Activated CD4-positive, CD25-positive, alpha-beta regulatory T cell treated with anti-CD3 and anti-CD28 coated beads, Interleukin-2, amount 50 U/mL, for 24 hours (primary cell): ENCODE data around the gene PTPN23.
"Not testable (repeated sequence)": the region's sequence is repeated elsewhere in the genome, so short reads cannot be mapped to it uniquely, and the experiment has no call there.

Experiments
- ATAC-seq, 2 donors: fragments of 150-1000 bp; cut with Tn5 transposase; one replicate each; pipeline ENCODE4 v1.10.0; 2021; ENCODE audit warnings: mild to moderate bottlenecking in 1 of 2, moderate library complexity in 1 of 2

Gene PTPN23, protein sequence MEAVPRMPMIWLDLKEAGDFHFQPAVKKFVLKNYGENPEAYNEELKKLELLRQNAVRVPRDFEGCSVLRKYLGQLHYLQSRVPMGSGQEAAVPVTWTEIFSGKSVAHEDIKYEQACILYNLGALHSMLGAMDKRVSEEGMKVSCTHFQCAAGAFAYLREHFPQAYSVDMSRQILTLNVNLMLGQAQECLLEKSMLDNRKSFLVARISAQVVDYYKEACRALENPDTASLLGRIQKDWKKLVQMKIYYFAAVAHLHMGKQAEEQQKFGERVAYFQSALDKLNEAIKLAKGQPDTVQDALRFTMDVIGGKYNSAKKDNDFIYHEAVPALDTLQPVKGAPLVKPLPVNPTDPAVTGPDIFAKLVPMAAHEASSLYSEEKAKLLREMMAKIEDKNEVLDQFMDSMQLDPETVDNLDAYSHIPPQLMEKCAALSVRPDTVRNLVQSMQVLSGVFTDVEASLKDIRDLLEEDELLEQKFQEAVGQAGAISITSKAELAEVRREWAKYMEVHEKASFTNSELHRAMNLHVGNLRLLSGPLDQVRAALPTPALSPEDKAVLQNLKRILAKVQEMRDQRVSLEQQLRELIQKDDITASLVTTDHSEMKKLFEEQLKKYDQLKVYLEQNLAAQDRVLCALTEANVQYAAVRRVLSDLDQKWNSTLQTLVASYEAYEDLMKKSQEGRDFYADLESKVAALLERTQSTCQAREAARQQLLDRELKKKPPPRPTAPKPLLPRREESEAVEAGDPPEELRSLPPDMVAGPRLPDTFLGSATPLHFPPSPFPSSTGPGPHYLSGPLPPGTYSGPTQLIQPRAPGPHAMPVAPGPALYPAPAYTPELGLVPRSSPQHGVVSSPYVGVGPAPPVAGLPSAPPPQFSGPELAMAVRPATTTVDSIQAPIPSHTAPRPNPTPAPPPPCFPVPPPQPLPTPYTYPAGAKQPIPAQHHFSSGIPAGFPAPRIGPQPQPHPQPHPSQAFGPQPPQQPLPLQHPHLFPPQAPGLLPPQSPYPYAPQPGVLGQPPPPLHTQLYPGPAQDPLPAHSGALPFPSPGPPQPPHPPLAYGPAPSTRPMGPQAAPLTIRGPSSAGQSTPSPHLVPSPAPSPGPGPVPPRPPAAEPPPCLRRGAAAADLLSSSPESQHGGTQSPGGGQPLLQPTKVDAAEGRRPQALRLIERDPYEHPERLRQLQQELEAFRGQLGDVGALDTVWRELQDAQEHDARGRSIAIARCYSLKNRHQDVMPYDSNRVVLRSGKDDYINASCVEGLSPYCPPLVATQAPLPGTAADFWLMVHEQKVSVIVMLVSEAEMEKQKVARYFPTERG (N-terminal part only)

DNA sequence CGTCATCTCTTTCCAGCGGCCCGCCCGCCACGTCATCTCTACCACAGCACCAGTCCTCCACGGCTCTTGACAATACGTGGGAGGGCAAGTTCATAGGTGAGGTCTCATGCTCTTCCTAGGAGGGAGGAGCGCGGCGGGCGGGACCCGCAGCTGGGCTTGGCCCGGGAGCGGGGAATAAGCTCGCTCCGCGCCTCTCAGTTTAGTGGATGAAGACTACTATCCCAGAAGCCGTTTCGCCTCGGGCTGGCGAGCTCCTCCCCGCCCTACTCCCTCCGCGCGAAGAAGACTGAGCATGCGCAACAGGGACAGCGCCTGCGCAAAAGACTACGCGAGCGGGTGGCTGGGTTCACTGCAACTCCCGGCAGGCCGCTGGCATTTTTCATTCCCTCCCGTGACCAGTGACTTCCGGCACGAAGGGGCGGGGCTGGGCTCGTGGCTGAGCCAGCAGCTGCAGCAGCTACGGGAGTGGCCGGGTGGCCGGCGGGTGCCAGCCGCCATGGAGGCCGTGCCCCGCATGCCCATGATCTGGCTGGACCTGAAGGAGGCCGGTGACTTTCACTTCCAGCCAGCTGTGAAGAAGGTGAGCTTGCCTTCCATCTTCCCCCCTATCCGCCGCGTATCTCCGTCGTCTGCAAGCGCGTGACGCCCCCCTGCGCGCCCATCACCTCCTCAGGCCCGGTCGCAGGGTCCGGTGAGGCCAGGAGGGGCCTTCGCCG is at the start of gene PTPN23:
Gene PTPN23 (plus strand): TSS at position 421 of the 716 bp plus-strand sequence. CDS start 76 bp downstream, at position 497.
- peak; percentile 82 to 83 for ATAC-seq

DNA sequence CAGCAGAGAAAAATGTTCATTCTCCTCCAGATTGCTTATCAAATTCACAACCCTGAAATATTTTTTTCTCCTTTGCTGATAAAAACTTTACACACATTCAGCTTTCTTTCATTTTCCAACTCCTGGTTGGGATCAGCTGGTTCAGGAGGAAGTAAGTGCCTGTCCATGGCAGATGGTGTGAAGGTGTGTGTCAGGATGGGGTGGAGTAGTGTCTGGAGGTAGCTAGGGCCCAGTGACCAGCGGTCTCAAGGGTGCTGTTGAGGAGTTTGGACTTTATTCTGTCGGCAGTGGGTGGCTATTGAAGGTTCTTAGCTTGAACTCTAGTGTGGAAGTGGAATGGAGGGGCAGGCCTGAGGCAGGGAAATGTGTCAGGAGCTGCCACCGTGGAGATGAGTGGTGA is 46.9 kb upstream of the PTPN23 start:
- no peak for ATAC-seq

DNA sequence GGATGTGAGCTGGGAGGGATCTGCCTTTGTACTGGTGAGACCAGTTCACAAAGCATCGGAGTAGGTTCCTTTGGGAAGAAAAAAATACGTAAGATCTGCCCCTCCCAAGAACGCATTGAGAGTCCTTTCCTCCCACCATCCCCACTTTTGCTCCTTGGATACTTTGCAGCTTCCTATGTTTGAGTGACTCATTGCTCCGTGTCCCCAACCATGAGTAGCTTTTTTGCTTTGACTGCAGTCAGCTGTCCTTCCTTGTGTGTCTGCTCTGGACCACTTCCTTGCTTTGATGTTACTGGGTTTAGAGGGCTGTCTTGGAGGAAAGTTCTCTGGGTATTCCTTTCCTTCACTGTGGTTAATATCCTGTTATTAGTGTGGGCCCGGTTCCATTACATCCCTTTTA is 43.2 kb upstream of the PTPN23 start:
- ATAC-seq: no peak

DNA sequence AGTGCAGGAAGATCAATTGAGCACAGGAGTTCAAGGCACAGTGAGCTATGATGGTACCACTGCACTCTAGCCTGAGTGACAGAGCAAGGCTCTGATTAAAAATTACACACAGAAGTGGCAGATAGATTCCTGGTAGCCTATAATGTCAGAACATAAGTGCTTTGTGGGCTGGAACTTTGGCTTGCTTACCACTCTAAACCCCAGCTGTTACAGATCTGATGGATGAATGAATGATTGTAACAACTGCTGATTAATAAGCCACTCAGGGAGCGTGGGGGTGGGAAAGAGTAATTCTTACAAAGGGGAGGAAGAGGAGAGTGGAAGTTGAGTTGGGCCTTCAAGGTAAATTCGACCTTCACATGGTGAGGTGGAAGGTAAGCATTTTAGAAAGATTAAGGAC is 40.9 kb upstream of the PTPN23 start:
- no peak for ATAC-seq

DNA sequence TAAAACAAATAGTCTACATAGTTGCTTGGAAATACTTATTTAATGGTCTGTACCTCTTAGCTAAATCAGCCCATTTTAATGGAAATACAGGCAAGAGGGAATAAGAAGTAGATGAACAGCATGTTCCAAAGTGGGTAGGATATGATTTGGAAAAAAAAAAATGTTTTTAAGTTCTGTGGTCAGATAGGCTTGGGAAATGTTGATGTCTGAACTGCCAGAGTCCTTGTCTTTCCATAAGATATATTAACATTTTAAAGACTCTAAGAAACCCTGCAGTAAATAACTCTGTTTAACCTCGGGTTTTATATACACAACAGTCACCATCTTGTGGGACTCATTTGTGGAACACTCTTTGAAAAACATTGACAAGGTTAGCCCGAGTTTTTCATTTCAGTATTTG is 40.0 kb upstream of the PTPN23 start:
- no peak for ATAC-seq

DNA sequence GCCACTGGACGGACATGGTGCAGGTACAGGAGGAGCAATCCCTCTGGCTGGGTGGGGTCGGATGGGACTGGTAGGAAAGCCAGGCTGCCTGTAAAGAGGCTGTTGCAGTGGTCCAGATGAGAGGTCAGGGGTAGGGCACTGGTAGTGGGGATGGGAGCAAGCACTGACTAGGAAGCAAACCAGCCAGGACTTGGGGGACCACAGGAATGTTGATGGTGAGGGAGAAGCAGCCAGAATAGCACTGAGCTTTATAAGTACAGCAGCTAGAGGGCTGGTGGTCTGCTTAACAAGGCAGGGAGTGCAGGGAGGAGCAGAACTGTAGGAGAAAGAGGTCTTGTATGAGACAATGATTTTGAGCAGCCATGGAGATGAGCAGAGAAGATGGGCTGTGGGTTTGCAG is 38.7 kb upstream of the PTPN23 start:
- ATAC-seq: no peak

DNA sequence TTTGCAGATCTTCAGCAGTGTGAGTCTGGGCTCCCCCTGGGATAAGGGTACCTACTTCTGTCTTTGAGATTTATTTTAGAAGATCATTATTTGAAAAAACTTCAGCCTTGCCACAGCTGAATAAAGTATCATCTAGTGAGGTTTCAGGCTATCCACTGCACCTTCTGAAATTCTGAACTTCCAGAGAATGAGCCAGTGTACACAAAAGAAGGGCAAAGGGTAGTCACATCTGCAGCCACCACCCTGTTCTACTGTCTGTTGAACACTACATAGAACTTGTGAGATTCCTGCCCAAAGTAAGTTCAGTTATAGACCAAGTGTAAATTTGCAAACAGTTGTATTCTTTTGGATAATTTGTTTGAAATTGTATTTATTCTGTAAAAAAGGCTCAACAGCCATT is 38.0 kb upstream of the PTPN23 start:
- no peak for ATAC-seq

DNA sequence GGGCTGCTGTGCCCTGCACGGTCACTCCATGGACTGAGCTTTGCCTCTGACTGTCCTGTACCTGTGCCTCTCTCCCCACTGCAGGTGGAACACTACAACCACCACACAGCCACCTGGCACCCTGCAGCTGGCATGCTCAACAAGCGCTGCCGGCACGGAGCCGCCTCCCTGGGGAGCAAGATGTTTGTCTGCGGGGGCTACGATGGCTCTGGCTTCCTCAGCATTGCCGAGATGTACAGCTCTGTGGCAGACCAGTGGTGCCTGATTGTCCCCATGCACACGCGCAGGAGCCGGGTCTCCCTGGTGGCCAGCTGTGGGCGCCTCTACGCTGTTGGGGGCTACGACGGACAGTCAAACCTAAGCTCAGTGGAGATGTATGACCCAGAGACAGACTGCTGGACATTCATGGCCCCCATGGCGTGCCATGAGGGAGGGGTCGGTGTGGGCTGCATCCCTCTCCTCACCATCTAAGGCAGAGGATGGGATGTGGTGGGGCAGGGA is 37.3 kb upstream of the PTPN23 start:
- no peak for ATAC-seq

DNA sequence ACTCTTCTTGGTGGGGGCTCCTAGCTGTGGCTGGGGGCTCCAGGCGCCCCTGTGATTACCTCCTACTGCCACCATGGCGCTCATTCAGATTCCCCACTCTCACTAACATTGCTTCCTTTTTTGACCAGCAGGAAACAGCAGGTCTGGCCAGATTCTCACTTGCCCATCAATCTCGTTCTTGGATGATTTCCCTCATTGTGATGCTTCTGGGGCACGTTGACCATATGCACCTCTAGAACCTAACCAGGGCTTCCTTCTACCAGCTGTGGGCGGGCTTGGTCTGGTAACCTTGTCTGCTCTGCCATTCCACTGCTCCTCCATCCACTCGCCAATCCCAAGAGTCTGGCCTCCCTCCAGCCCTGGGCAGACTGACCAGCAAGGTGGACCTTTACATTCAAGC is 35.9 kb upstream of the PTPN23 start:
- no peak for ATAC-seq

DNA sequence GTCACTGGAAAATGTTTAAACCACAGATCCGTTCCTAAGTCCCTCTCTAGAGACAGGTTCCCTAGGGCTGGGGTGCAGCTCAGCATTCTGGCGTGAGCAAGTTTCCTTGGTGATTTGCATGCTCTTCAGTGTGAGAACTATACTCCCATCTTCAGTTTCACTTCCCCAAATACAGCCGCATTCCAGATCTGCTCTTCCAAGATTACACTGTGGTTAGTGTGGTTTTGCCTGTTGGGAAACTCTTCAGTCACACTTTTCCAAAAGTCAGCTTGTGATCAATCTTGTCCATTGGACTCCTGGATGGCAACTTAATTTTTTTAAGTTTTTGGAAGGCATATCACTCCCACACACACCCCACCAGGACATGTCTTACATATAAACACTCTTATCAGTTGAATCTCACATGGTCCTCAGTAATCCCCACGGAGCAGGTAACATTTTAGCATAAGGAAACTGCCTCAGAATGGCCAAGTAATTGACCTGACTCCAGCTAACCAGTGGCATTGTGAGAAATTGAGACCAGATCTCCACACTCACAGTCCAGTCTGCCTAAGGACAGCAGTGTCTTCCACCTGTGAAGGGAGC is 33.5 kb upstream of the PTPN23 start:
- no peak for ATAC-seq

DNA sequence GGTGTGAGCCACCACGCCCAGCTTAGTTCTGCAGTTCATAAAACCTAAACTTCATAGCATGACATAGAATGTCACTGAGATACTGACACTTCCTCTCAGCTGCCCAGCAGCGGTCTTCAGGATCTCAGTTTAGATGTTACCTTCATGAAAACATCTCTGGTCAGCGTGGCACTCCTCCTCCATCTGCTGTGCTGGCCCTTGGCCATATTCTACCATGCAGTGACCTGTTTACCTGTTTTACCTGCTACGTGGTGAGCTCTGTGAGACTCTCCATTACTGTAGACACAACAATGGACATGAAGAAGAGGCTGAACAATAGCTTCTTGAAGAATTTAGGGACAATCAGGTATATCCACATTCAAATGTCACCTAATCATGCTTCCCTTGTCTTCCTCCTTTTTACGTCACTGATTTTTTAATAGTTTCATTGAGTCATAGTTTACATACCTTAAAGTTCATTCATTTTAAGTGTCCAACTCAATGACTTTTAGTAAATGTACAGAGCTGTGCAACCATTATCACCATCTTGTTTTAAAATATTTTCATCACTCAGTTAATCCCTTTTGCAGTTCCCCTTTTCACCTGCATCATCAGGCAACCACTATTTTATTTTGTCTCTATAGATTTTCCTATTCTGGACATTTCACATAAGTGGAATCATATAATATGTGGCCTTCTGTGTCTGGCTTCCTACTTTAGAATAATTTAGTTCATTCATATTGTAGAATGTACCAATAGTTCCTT is 32.2 kb upstream of the PTPN23 start:
- no peak for ATAC-seq

DNA sequence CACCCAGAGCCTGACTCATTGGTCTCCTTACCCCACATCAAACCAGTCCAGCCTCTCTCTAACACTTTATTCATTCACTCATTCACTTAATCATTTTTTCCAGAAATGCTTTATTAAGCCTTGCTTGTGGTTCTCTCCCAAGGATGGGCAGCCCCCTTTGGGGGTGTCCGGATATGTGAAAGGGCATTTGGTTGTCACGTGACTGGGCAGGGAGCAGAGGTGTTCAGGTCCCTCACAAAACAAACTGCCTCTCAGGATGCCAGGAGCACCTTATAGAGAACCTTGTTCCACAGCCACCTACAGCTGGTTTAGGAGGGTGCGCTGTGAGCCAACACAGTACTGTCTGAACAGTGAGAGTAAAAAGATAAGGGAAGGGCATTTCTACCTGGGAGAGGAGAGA is 25.8 kb upstream of the PTPN23 start:
- no peak for ATAC-seq

DNA sequence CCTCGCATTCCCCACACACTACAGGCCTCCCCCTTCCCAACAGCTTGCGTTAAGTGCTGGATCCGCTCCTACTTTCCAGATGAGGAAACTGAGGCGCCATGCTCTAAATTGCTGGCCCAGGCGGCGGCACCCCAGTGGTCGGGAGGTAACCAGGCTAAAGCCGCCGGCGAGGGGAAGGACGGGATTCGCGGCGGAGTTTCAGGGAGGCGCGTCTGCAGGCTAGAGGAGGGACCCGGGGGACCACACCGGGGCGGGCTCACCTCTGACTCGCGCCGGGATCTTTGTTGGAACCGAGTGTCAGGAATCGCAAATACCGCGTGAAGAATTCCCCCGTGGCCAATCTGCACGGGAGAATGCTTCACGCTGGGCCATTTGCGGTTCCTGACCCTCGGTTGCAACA is 24.6 kb upstream of the PTPN23 start:
- ATAC-seq: no peak

DNA sequence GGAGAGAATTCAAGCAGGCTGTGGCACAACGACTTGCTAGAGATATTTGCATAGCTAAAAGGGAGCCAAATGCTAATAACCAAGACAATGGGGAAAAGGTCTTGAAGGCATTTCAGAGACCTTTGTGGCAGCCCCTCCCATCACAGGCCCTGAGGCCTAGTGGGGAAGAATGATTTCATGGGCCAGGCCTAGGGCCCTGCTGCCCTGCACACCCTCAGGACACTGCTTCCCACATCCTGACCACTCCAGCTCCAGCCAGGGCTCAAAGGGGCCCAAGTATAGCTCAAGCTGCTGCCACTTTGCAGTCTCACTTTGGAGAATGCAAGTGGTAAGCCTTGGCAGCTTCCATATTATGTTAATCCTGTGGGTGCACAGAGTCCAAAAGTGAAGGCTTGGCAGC is 21.5 kb upstream of the PTPN23 start:
- ATAC-seq: no peak

DNA sequence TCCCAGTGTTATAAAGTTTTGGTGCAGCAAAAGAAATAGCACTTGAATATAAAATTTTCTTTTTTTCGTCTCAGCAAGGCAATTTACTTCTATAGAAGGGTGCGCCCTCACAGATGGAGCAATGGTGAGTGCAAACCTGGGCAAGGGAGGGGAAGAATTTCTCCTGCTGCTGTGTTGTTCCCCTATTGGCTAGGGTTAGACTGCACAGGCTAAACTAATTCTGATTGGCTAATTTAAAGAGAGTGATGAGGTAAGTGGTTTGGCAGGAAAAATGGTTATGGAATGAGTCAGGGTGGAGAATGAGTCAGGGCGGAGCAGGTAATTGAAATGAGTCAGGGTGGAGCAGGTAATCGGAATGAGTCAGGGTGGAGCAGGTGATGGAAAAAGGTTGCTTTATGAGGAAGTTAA is 20.7 kb upstream of the PTPN23 start:
- peak; percentile 44 to 56 for ATAC-seq

DNA sequence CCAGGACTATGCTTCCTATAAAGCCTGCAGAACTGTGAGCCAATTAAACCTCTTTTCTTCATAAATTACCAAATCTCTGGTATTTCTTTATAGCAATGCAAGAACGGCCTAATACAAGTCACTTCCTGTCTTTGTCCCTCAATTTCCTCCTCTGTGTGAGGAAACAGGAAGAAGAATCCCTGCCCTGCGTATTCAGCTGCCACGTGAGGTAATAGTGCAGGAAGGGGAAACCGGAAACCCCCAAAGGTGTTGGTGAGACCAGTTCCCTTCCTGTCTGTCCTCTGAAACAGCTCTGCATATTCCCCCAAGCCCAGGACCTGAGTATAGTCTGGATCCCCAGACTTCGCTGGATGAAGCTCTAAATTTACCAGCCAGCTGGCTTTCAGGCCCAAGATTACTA is 18.1 kb upstream of the PTPN23 start:
- ATAC-seq: peak in 1 of 2 donors; percentile 24

DNA sequence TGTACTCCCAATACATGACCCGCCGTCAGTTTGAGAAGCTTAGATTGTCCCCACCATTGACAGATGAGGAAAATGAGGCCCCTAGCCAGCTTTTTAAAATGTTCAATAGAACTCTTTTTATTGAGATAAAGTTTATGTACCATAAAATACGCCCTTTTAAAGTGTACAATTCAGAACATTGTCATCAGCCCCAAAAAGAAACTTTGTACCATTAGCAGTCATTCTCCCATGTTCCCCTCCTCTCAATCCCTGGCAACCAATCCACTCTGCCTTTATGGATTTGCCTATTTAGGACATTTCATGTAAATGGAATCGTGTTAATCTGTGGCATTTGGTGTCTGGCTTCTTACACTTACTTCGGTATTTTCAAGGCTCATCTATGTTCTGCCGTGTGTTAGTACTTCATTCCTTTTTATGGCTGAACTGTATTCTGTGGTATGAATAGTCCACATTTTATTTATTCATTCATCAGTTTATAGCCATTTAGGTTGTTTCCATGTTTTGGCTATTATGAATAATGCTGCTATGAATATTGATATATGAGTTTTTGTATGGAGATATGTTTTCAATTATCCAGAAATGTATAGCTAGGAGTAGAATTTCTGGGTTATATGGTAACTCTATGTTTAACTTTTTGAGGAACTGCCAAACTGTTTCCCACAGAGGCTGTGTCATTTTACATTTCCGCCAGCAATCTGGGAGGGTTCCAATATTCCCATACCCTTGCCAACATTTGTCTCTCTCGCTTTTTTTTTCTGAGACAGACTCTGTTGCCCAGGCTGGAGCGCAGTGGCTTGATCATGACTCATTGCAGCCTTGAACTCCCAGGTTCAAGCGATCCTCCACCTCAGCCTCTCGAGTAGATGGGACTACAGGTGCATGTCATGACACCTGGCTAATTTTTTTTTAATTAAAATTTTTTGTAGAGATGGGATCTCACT is 15.3 kb upstream of the PTPN23 start:
- ATAC-seq: no peak

DNA sequence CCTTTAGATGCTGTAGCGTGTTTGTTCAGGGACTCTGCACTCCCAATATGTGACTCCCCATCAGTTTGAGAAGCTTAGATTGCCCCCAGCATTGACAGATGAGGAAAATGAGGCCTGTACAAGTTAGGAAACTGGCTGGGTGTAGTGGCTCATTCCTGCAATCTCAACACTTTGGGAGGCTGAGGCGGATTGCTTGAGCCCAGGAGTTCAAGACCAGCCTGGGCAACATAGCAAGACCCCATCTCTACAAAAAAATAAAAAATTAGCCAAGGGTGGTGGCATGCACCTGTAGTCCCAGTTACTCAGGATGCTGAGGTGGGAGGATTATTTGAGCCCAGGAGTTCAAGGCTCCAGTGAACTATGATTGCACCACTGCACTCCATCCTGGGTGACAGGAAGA is 14.0 kb upstream of the PTPN23 start:
- ATAC-seq: no peak

DNA sequence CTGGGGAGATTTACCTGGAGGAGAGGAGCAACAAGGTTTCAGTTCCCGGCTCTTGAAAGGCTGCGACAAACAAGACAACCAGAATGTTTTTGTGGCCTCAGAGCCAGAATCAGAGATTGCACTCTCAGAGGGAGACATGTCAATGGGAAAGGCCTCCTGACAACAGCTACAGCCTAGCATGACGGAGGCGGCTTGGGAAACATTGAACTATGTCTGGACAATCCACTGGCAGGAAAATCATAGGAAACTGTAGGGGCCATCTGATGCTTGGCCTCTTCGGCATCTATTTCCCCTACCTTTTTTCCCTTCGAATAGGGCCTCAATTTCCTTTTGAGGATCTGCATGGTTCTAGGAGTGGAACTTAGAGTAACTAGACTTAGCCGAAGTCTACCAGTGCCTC is 13.2 kb upstream of the PTPN23 start:
- no peak for ATAC-seq

DNA sequence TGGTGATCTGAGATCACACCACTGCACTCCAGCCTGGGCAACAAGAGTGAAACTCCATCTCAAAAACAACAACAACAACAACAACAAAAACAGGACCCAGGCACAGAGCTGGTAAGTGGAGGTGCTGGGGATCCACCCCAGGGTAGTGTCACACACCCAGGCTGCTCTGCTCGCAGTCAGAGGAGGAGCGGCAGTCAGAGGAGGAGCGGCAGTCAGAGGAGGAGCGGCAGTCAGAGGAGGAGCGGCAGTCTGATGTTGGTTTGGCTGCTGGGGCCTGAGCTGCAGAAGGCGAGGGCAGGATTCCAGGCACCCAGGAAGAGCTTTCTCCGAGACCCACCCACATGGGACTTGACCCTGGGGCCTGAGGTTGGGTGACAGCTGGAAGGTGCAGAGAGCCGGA is 10.8 kb upstream of the PTPN23 start:
- not testable (repeated sequence) for ATAC-seq
